H1 (cell line): ENCODE results near the gene CDC42EP4. TPM values are rescaled to one million over a fixed set of nuclear protein-coding genes. Genes with fewer than 3 reads are reported as not detected.

ENCODE experiments used
- ASH2L ChIP-seq: fragments of 200-600, 300-600 bp; sonication (generic); IDR thresholded peaks from one replicate; pipeline ENCODE4 v1.7.1; 2017; ENCODE audit warnings: low read length
- BRCA1 ChIP-seq: IDR thresholded peaks from 2 replicates; pipeline ENCODE4 v1.6.1; 2012; ENCODE audit warnings: low read depth, low read length, improper control_type of control experiment
- HDAC6 ChIP-seq: IDR thresholded peaks from one replicate; pipeline ENCODE4 v1.7.1; 2012; ENCODE audit warnings: low read depth, mild to moderate bottlenecking, inconsistent platforms, low read length, moderate library complexity
- PHF8 ChIP-seq: fragments of 200-600 bp; sonication (generic); conservative IDR thresholded peaks from 2 replicates; pipeline ENCODE4 v1.7.1; 2012; ENCODE audit warnings: low read depth, mild to moderate bottlenecking, inconsistent platforms, low read length, moderate library complexity
- polyA plus RNA-seq, 7 experiments: library from polyadenylated mRNA; depleted of rRNA in 3 of 7; stranded (reverse) in 5 of 7; unstranded in 2 of 7; fragments of >200 nt in 5 of 7; fragments of 200-250 nt in 2 of 7; gene quantifications; 1 replicate in 5 of 7; 2 replicates in 1 of 7; 4 replicates in 1 of 7; pipeline versions ENCODE4 v1.2.1 to v1.2.3, GENCODE V29; 2011 to 2013; ENCODE audit warnings: missing spikeins in 2 of 7, mixed read lengths in 2 of 7
- total RNA-seq: library from RNA; stranded (reverse); fragmentation: NEBNext Ultra II Directional; extraction: Animal tissue kit (Norgen Biotek cat#: 25700); gene quantifications from 2 replicates; pipeline ENCODE4 v1.2.1, GENCODE V29; 2021

CDC42EP4 gene
- total and polyA plus RNA-seq, 2 of the 8 experiments (the other 6 are each of a cell fraction or from before 2014, with no cell fraction given) = 8.8 to 12.6 TPM

DNA sequence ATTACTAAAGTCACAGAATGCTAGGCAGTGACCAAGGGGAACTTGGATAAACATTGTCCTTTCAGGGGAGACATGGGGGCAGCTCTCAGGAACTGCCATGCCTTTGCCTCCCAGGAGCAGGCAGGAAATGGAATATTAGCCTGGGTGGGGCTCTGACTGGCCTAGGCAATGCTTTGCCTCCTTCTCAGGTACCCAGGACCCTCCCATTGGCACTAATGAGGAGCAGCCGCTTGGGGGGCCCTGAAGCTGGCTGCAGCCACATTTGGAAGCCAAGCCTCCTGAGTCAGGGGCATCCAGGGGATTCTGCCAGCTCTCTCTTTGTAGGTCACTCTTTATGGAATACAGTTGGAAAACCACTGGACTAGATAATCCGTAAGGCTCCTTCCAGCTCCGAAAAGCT, 55.6 kb downstream of the CDC42EP4 start (continued):
- TF ChIP-seq PHF8 = no peak
- no peak for TF ChIP-seq BRCA1
- no peak for TF ChIP-seq HDAC6
- TF ChIP-seq ASH2L = no peak
